ENCODE data around the gene RCAN2.

Gene RCAN2

GRCh38 chr6:46254331-46254730 lies 236.9 kb downstream of the RCAN2 start:
- DNase-seq (ENCODE audit: low spot score), result no peak

GRCh38 chr6:46251583-46252339 lies 239.5 kb downstream of the RCAN2 start:
- DNase-seq (ENCODE audit: low spot score), result no peak

- no peak for DNase-seq (ENCODE audit: low spot score)
Observed at GRCh38 chr6:46248143-46248542, 243.1 kb downstream of the RCAN2 start.

GRCh38 chr6:46246727-46247126 lies 244.5 kb downstream of the RCAN2 start:
- DNase-seq (ENCODE audit: low spot score), result no peak

GRCh38 chr6:46246081-46246480 lies 245.2 kb downstream of the RCAN2 start:
- no peak for DNase-seq (ENCODE audit: low spot score)

GRCh38 chr6:46244670-46245069 lies 246.6 kb downstream of the RCAN2 start:
- DNase-seq (ENCODE audit: low spot score), result no peak

GRCh38 chr6:46243754-46244153 lies 247.5 kb downstream of the RCAN2 start:
- no peak for DNase-seq (ENCODE audit: low spot score)

GRCh38 chr6:46242921-46243320 lies 248.3 kb downstream of the RCAN2 start:
- no peak for DNase-seq (ENCODE audit: low spot score)

- no peak for DNase-seq (ENCODE audit: low spot score)
Observed at GRCh38 chr6:46240866-46241565, 250.2 kb downstream of the RCAN2 start.

- no peak for DNase-seq (ENCODE audit: low spot score)
Observed at GRCh38 chr6:46236752-46237151, 254.5 kb downstream of the RCAN2 start.

- no peak for DNase-seq (ENCODE audit: low spot score)
Observed at GRCh38 chr6:46235242-46235641, 256.0 kb downstream of the RCAN2 start.

DNA sequence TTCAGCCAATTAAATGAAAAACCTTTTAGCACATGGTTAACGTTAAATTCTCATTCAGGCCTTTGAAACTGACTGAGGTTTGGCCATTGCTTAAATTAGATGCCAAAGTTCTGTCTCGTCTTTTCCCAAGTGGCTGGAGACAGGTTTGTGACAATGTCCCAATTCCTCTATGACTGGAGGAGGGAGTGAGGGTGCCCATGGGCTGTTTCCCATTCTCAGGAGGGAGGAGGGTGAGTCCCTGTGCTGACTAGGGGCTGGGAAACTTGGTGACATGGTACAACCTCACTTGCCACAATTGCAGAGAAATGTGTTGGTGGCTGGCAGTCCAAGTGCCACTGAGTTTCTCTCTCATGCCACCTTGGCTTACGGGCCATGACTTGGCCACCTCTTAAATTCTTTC lies 256.5 kb downstream of the RCAN2 start:
- DNase-seq (ENCODE audit: low spot score), result no peak

DNA sequence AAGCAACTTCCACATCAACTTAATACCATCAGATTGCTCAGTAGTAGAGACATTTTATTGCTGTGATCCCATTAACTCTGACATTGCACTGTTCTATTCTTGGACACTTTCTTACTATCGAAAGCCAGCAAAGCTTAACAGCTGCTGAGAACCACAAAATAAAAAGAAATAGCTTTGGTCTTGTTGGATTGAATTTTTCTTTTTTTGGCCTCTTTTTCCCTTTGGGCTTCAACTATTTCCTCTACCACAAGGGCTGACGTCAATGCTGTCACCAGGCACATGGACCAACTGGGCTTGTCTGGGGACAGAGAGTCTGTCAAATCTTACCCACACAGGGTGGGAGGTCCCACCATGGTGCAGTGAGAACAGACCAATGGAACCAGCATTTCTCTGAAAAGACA lies 257.1 kb downstream of the RCAN2 start:
- DNase-seq (ENCODE audit: low spot score), result no peak

GRCh38 chr6:46233129-46233528 lies 258.1 kb downstream of the RCAN2 start:
- DNase-seq (ENCODE audit: low spot score), result no peak

DNA sequence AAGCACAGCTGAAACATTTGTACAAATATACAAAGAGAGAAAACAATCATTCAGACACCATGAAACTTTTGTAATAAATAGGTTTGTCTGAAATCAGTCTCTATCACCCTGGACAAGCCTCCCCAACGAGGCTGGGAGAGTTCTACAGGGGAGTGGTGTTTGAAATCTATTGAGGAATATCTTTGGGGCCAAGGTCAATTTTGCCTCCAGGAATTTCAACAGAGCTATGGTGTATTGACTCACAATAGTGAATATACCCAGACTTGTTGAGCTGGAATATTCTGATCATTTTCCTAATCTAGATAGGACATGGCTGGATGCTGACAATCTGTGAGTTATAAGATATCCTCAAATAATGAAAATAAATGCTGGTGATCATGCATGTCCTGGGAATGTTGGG lies 269.0 kb downstream of the RCAN2 start:
- DNase-seq (ENCODE audit: low spot score), result no peak

DNA sequence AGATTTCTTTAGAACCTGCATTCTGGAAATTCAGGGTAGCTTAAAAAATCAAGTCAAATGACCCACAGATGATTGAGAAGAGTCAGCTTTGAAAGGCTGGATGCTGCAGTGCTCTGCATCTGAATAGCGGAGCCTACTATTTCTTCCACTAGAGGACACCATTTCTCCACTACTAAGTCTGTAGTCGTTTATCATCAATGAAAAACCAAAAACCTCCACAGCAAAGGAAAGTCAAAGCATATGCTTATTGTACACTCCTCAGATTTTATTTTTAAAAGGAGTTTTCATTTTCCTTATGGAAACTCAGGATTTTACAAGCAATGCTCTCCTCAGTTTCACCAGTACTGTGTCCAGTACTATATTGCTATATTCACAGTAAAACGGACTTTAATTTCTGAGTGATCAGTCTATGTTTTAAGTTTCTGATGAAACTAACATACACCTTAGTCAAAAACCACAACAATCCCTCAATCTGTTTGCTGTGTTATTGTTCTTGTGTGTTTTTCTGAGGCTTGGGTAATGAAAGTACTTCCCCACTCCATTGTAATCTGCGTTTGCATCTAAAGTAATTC lies 269.9 kb downstream of the RCAN2 start:
- DNase-seq (ENCODE audit: low spot score), result peak; percentile 80

DNA sequence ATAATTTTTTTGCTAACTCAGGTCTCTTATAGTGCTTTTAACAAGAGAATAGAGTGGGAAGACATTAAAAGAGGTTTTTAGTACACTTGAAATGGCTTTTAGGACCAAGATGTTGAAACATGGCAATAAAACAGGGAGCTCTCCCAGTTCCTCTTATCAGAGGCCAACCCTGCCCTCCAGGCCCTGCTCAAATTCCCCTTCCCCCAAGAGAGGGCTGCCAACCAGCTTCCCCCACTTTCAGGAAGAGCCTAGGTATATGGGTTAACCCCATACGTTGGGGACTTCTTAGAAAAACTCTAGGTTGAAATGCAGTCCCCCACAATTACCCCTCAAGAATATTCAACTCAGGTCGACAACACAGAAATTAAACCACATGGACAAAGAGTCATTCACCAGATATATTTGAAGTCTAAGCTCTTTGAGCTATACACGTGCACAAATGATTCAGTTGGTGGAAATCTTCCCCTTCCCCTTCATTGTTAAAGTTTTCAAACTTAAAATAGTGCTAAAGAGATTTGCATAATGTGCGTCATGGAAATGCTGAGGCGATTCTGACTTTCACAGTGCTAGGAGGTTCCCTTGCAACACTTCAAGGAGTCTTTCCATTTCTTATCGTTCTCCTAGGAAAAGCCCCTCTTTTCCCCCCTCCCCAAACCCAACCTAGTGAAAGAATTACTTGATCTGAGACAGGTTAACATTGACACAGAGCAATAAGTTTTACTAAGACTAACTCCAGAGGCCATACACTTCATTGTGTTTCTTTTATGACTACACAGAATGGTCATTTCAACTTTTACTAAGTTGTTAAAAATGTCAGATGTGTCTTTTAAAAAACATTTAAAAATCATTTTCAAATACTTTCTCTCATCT lies 270.7 kb downstream of the RCAN2 start:
- DNase-seq (ENCODE audit: low spot score), result peak; percentile 83

DNA sequence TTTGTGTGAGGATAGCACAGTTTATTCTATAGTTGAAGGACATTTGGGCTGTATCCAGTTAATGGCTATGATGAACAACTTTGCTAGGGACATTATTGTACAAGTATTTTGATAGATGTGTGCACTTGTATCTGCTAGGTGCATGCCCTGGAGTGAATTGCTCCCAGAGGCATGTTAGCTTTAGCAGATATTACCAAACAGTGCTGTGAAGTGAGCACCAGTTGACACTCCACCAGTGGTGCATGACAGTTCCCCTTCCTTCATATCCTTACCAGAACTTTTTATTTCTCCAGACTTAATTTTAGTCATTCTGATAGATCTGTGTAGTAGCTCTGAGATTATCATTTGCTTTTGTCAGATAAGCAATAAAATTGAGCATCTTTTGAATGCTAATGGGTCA lies 271.6 kb downstream of the RCAN2 start:
- peak; percentile 22 for DNase-seq (ENCODE audit: low spot score)

DNA sequence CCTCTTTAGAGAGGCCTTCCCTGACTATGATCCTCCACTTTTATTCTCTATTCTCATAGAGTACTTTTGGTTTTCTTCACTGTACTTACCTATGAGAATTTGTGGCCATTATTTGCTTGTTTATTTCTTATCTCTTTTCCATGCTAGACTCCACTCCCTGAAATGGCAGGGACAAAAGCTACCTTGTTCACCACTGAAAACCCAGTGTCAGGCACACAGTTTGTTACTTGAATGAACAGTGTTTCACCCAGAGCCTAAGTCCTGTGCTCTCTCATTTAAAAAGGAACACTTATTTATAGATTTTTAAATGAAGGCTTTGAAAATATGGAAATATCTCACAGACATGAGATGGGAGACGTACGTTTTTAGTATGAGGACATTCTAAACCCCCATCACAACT lies 272.8 kb downstream of the RCAN2 start:
- DNase-seq (ENCODE audit: low spot score), result no peak

DNA sequence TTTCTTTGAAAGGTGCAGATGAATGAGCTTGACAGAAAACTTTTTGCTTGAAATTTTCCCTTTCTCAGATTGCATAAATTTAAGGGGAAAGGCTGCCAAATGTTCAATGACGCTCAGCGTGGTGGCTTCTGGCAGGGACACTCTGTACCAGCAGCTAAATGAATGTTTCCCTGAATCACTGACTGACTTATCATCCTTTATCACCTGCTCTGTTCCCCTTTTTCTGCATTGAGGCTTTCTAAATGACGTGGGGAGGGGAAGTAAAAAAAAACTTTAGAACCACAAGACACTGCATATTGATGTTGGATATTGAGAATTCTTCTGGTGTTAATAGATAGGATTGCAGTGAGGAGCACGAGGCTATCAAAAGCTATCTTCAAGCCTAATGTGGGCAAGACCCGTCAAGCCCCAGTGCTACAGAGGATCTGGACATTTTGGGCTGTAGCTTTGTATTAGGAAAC lies 273.5 kb downstream of the RCAN2 start:
- peak; percentile 8 for DNase-seq (ENCODE audit: low spot score)

GRCh38 chr6:46216879-46217278 lies 274.4 kb downstream of the RCAN2 start:
- DNase-seq (ENCODE audit: low spot score), result no peak

DNA sequence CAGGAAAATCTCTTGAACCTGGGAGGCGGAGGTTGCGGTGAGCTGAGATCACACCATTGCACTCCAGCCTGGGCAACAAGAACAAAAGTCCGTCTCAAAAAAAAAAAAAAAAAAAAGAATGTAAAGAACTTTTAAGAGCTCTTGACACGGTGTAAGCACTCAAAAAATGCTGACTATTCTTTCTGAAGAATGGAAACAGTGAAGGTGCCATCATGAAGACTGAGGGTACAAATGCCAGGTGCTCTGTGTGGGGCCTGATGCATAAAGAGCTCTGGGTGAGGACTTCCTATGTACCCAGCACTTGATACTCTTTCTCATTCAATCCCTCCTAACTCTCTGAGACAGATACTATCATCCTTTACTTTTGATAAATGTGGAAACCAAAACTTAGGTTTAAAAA lies 275.5 kb downstream of the RCAN2 start:
- DNase-seq (ENCODE audit: low spot score), result no peak

All from NAMALWA (cell line).